GM10266 (cell line): ENCODE results near the gene DLX1.

Experiments used
- DNase-seq: peaks from one replicate; pipeline ENCODE4 v3.0.0; 2012; ENCODE audit errors: extremely low spot score
- TF ChIP-seq, protein P1 (sequence below): IDR thresholded peaks from 2 replicates; pipeline ENCODE4 v1.5.1; 2012; ENCODE audit warnings: mild to moderate bottlenecking, low read depth; ENCODE audit not compliant: control insufficient read depth, insufficient read depth; ENCODE audit errors: missing control alignments

The DLX1 gene

DNA sequence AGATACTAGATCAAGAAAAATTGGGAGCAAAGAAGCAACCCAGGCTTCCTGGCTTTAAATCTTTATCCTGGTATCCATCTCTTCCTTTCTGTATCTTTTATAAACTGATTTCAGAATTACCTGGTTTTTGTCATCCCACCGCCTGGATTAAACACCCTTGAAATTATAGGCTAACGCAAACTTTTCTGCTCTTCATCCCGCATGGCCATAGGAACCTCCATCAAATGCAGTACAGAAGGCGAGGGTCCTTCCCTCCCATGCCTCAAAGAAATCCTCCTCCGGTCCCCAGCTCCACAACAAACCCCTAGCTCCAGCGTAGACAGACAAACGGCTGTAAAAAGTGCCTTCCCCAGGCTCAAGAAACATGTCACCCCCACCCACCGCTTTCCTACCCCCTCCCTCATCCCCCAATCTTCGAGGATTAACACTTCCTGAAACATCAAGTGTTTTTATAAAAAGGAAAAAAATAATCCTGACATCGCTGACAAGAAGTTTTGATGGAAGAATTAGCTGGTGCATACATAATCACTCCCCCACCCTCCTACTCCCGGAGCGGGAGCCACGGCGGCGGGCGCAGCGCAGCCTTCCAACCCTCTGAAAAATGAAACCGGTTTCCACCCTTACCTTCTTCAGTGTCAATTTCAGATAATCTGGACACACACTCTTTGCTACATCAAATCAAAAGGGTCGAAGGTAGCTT is 7.6 kb downstream of the DLX1 start:
- TF ChIP-seq, protein P1, sequence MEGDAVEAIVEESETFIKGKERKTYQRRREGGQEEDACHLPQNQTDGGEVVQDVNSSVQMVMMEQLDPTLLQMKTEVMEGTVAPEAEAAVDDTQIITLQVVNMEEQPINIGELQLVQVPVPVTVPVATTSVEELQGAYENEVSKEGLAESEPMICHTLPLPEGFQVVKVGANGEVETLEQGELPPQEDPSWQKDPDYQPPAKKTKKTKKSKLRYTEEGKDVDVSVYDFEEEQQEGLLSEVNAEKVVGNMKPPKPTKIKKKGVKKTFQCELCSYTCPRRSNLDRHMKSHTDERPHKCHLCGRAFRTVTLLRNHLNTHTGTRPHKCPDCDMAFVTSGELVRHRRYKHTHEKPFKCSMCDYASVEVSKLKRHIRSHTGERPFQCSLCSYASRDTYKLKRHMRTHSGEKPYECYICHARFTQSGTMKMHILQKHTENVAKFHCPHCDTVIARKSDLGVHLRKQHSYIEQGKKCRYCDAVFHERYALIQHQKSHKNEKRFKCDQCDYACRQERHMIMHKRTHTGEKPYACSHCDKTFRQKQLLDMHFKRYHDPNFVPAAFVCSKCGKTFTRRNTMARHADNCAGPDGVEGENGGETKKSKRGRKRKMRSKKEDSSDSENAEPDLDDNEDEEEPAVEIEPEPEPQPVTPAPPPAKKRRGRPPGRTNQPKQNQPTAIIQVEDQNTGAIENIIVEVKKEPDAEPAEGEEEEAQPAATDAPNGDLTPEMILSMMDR, result no peak
- peak; percentile 23 for DNase-seq

DNA sequence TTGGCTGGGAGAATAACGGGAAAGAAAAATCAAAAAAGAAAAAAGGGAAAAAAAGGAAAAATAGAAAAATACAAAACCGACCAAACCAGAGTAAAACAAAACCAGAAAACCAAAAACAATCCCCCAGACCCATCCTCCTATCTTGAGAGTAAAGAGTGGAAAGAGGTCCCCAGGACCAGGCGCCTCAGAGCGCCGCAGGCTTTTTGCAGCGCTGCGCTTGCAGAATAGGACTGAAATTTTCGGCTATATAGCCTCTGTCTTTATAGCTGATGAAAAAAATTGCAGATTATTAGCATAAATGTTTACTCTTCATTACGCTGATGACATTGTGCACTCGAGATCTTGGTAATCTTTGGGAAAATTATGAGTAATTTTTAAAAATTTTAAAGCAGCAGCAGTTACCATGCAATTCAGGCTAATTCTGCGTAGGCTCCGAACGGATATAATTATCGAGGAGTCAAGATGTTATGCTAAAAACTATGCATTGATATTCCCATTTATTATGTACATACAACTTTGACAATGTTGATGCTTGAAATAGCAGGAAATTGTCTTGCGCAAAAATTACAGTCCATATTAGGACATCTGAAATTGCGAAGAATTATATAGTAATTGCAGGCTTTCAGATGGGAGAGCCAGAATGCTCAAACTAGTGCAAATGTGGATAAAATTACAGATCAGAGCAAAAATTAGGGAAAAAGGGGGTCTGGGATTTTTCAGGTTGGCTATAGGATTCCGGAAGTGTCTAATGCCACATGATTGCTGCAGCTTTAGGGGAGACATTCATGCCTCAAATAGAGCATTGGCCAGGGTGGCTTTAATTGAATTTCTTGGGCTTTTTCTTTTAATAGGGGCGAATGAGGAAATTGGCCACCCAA is 8.3 kb downstream of the DLX1 start:
- TF ChIP-seq, protein P1, result no peak

DNA sequence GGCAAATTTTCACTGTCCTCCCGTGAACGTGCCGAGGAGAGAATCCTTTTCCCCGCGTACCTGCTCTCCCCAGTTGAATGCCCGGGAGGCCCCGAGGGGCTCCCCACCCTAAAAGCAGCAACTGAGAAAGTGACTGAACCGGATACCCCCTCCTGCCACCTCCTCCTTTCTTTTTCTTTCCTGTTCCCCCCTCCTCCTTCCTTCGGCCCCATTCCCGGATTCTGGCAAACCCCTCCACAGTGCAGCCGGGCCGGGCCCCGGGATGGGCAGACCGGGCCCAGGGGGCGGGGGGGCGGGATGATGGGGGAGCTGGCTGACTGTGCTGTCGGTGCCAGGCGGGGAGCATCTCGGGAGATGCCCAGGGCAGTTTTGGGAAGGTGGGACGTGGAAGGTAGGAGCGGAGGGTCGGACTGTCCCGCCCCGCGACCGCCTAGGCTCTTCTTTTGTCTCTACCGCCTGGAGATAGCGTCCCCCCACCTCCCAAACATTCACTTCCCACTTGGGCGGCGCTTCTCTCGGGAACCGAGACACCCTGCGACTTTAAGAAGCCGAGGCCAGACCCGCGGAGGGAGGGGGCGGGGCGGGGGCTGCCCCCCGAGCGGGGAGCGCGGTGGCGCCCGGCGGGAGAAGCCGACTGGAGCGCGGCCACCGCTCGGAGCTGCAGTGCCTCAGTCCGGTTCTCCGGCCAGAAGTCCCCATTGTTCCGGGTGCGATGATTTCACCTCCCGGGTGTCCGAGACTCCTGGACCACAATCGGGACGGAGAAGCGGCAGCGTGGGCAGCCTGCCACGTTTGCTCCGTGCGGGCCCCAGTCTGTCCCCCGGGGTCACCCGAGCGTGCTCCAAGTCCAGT is 9.2 kb downstream of the DLX1 start:
- TF ChIP-seq, protein P1, result no peak
- DNase-seq, result peak; percentile 59

More for the DNA sequence above, 8.3 kb downstream of the DLX1 start:
- peak; percentile 26 for DNase-seq

DNA sequence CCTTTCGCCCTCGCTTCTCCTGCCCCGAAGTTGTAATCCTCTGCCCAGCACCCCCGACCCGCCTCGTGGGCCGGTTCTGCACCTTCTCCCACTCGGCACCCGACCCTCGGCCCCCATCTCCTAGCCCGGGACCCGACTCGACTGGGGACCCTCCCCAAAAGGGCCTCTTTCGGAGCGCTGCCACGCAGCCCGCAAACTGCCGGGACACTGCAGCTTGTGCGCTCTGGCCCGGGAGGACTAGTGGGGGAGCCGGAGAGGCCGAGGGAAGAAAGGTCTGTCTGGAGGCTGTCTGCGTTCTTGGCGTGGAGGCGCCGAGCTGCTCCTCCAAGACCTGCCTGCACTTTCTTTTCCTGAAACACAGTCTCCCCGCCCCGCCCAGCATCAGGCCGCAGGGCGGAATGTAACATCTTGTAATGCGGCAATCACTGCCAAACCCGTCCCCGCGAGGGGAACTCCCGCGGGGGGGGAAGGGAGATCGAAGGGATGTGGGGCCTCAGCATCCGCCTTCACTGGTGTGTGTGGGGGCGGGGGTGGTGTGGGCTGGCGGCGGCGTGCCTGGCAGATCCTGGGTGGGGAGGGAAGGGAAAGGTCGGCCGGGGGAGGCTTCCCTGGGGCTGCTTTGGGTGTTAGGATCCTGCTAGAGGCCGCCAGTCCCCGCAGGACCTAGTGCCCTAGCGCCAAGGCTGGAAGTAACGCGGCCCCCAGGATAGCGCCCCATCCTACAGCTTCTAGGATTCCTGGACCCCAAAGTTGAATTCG is 10.0 kb downstream of the DLX1 start:
- peak; percentile 80 for DNase-seq
- TF ChIP-seq, protein P1, result no peak

DNA sequence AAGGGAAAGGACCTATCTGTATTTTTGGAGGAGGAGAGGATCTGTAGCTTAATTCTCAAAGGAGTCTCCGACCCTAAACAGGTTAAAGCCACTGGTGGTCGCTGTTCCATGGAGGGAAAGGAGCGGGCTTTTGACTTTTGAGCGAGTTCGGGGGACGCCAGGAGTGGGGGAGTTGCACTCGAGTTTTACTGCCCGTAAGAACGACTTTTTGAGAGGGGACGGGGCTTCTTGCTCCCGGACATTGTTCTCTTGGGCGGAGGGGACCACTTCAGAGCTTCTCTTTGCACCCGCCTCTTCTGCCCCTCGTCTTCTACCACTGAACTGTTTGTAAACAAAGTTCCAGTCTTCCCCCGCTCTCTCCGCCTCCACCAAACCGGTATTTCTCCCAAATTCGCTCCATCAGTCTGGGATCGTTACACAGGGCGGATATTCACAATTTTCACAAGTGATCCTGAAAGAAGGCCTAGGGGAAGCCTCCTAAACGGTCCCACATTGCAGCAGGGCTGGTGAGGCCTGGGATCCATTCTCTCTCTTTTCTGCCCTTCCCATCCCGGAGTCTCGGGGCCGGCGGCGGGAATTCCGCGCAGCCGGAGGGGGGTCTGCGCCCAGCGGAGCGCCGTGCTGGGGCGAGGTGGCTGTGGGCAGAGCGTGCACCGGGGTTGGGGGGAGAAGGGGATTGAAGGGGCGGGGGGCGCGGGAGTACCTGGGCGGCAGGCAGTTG is 10.8 kb downstream of the DLX1 start:
- DNase-seq, result peak; percentile 58
- TF ChIP-seq, protein P1, result peak; percentile 26
